HS-5 (cell line): Measurements from ENCODE around the gene ZNF74.
"Not testable (repeated sequence)": the region's sequence is repeated elsewhere in the genome, so short reads cannot be mapped to it uniquely, and the experiment has no call there.

Source experiments
- DNase-seq: peaks from one replicate; pipeline ENCODE4 v3.0.0-alpha.2; 2012; ENCODE audit warnings: low read depth

ZNF74 gene

GRCh38 chr22:20376281-20376680 lies 17.7 kb upstream of the ZNF74 start:
- not testable (repeated sequence) for DNase-seq

- not testable (repeated sequence) for DNase-seq
Observed at GRCh38 chr22:20376983-20377382, 17.0 kb upstream of the ZNF74 start.

- no peak for DNase-seq
Observed at GRCh38 chr22:20378110-20378509, 15.8 kb upstream of the ZNF74 start.

GRCh38 chr22:20378684-20379083 lies 15.3 kb upstream of the ZNF74 start:
- DNase-seq: not testable (repeated sequence)

- no peak for DNase-seq
Observed at GRCh38 chr22:20380486-20380885, 13.5 kb upstream of the ZNF74 start.

GRCh38 chr22:20383538-20383937 lies 10.4 kb upstream of the ZNF74 start:
- no peak for DNase-seq

GRCh38 chr22:20384171-20384570 lies 9.8 kb upstream of the ZNF74 start:
- no peak for DNase-seq

- no peak for DNase-seq
Observed at GRCh38 chr22:20384865-20385264, 9.1 kb upstream of the ZNF74 start.

- no peak for DNase-seq
Observed at GRCh38 chr22:20386336-20386735, 7.6 kb upstream of the ZNF74 start.

GRCh38 chr22:20386972-20387371 lies 7.0 kb upstream of the ZNF74 start:
- no peak for DNase-seq

GRCh38 chr22:20388200-20388599 lies 5.8 kb upstream of the ZNF74 start:
- DNase-seq: no peak

- no peak for DNase-seq
Observed at GRCh38 chr22:20389288-20389687, 4.7 kb upstream of the ZNF74 start.

- DNase-seq: no peak
Observed at GRCh38 chr22:20390394-20390907, 3.5 kb upstream of the ZNF74 start.

- DNase-seq: no peak
Observed at GRCh38 chr22:20391222-20391621, 2.7 kb upstream of the ZNF74 start.

- DNase-seq: not testable (repeated sequence)
Observed at GRCh38 chr22:20392365-20392881, 1.5 kb upstream of the ZNF74 start.

GRCh38 chr22:20392983-20393704 lies 807 bp upstream of the ZNF74 start:
- no peak for DNase-seq

GRCh38 chr22:20395181-20395906 lies 1.4 kb downstream of the ZNF74 start:
- no peak for DNase-seq

GRCh38 chr22:20395907-20396287 lies 1.9 kb downstream of the ZNF74 start:
- DNase-seq: no peak

GRCh38 chr22:20396639-20397038 lies 2.7 kb downstream of the ZNF74 start:
- no peak for DNase-seq

- DNase-seq: no peak
Observed at GRCh38 chr22:20397498-20397897, 3.5 kb downstream of the ZNF74 start.

- DNase-seq: no peak
Observed at GRCh38 chr22:20398420-20398819, 4.5 kb downstream of the ZNF74 start.

GRCh38 chr22:20399866-20400605 lies 6.1 kb downstream of the ZNF74 start:
- DNase-seq: no peak
